ENCODE data around the gene CCNQ. TPM values are rescaled to one million over a fixed set of nuclear protein-coding genes. Genes with fewer than 3 reads are reported as not detected.

The CCNQ gene
- total and polyA plus RNA-seq, 2 donors (not counting 3 experiments of a cell fraction or from before 2014, with no cell fraction given): 21.3 to 37.0 TPM

DNA sequence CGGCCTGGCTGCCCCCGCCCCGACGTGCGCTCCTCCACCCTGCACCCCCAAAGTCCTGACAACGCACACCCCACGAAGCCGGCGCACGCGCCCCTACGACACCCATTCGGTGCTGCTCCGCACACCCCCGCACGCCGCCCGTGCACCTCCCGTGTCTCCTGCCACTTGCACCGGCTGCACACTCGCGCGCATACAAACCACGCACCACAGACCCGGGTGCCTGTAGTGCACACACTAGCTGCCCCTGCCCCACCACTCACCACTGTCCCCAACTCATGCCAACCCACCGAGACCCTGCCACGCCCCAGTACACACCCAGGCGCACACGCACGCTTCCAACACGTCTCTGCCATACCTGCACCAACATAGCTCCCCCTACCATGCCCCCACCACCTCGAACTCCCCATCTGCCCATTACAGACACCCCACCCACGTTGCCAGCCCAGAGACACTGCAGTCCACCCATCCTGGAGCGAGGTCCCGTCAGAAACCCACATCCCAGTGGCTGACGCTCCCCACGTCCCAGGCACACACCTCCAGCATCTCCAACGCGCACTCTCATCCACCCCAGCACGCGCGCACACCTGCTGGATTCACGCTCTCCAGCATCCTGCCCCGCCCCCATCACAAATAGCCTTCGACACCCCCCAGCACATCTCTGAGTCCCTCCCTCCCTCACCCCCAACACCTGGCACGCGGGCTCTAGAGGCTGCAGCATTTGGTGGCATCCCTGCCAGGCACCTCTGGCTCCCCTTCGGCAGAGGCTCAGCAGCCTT lies 43.9 kb upstream of the CCNQ start:
- no peak for TF ChIP-seq MYC (IDR thresholded peaks at IDR 0.05; ENCODE audit: low read depth, low read length)
- TF ChIP-seq JUN (IDR thresholded peaks at IDR 0.05; ENCODE audit: borderline replicate concordance, insufficient read depth, insufficient read length, low read depth): no peak
- TF ChIP-seq POLR2A (IDR thresholded peaks at IDR 0.05; ENCODE audit: low read depth, low read length): no peak
- TF ChIP-seq FOS (IDR thresholded peaks at IDR 0.05; ENCODE audit: borderline replicate concordance, insufficient read depth, low read length): no peak
- TF ChIP-seq, protein P1, sequence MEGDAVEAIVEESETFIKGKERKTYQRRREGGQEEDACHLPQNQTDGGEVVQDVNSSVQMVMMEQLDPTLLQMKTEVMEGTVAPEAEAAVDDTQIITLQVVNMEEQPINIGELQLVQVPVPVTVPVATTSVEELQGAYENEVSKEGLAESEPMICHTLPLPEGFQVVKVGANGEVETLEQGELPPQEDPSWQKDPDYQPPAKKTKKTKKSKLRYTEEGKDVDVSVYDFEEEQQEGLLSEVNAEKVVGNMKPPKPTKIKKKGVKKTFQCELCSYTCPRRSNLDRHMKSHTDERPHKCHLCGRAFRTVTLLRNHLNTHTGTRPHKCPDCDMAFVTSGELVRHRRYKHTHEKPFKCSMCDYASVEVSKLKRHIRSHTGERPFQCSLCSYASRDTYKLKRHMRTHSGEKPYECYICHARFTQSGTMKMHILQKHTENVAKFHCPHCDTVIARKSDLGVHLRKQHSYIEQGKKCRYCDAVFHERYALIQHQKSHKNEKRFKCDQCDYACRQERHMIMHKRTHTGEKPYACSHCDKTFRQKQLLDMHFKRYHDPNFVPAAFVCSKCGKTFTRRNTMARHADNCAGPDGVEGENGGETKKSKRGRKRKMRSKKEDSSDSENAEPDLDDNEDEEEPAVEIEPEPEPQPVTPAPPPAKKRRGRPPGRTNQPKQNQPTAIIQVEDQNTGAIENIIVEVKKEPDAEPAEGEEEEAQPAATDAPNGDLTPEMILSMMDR (IDR thresholded peaks at IDR 0.05; ENCODE audit: extremely low read depth in 1 of 2, insufficient read depth in 1 of 2, low read depth in 1 of 2, low read length in 2 of 2): no peak
- Histone ChIP-seq H3K4me2 (ENCODE audit: insufficient read depth, low read length) (no peak overlapping the region), H3K27me3 (ENCODE audit: control insufficient read depth in 2 of 2, insufficient read depth in 2 of 2, low read length in 2 of 2) (peaks cover 48 to 50% of the 10 kb centered on the region in 2 experiments), H3K79me2 (ENCODE audit: control insufficient read depth, insufficient read depth, low read length) (no peaks in the 10 kb centered on the region), H3K27ac (ENCODE audit: insufficient read depth, low read depth, low read length) (no peak overlapping the region), H3K4me3 (replicated peaks in 1 of 3; ENCODE audit: insufficient read depth in 1 of 3, low read depth in 1 of 3, low read length in 3 of 3) (no peak overlapping the region), H3K36me3 (ENCODE audit: control insufficient read depth in 2 of 2, extremely low read depth in 1 of 2, insufficient read depth in 2 of 2, low read length in 2 of 2) (no peaks in the 10 kb centered on the region), H3K9me1 (replicated peaks; ENCODE audit: control insufficient read depth, extremely low read depth, insufficient read depth, low read length) (no peaks in the 10 kb centered on the region), H3K9ac (replicated peaks; ENCODE audit: extremely low read depth, insufficient read depth, low read length) (no peak overlapping the region), H3K9me3 (replicated peaks; ENCODE audit: control insufficient read depth, insufficient read depth, low read length) (no peaks in the 10 kb centered on the region), H4K20me1 (replicated peaks; ENCODE audit: control insufficient read depth, extremely low read depth, insufficient read depth, low read length) (no peaks in the 10 kb centered on the region), H2AFZ (ENCODE audit: low read depth, low read length) (no peak overlapping the region), H3K4me1 (ENCODE audit: control insufficient read depth, extremely low read depth, insufficient read depth, low read length) (no peaks in the 10 kb centered on the region)
- dilution Hi-C loops (cut with MboI; ENCODE audit: extremely low pct_ligation_motif_present, low sequenced_read_pairs) (no loop called here), intact Hi-C loops (cut with micrococcal nuclease) (no loop called here)
- DNase-seq (ENCODE audit: low read depth, low spot score) (no peak), FAIRE-seq (no peak)
- ChIA-PET POLR2A (no interaction called here), CTCF (interaction anchor here (0.8 kb wide), 1 partner anchor 701 kb away, joined by 3 read pairs; no protein-coding TSS in a partner anchor)
- no TSS peak for BruUV-seq (replicated peaks)
